K562 (cell line): Measurements from ENCODE around the gene PRSS12.

Experiments
- CBX8 ChIP-seq: fragments of 200-600 bp; sonication (generic); IDR thresholded peaks from 2 replicates; pipeline ENCODE4 v1.6.1; 2012; ENCODE audit warnings: borderline replicate concordance, mixed run types, low read depth, mild to moderate bottlenecking, moderate library complexity, mixed read lengths, low read length, control low read depth, inconsistent platforms; ENCODE audit not compliant: poor library complexity, severe bottlenecking; ENCODE audit errors: extremely low read depth
- FOXK2 ChIP-seq, 2 experiments: fragments of 450-650 bp; IDR thresholded peaks in 1 of 2; conservative IDR thresholded peaks in 1 of 2; 2 replicates each; pipeline ENCODE4 v1.6.1; 2016; ENCODE audit warnings: low read depth in 2 of 2, mild to moderate bottlenecking in 1 of 2
- MAX ChIP-seq: sonication (generic); formaldehyde crosslinking; IDR thresholded peaks from 2 replicates; pipeline ENCODE4 v1.9.0; 2022; ENCODE audit warnings: mild to moderate bottlenecking, missing genetic modification reagents
- RCOR1 ChIP-seq, 2 experiments: IDR thresholded peaks; 2 replicates each; pipeline ENCODE4 v1.6.1; 2012; ENCODE audit warnings: low read depth in 2 of 2, low read length in 2 of 2, borderline replicate concordance in 1 of 2, improper control_type of control experiment in 1 of 2
- TRIM24 ChIP-seq, 2 experiments: fragments of 450-650 bp; IDR thresholded peaks; 2 replicates each; pipeline ENCODE4 v1.6.1; 2016
- ZBTB40 ChIP-seq, 2 experiments: fragments of 450-650 bp in 1 of 2; sonication (generic) in 1 of 2; formaldehyde crosslinking in 1 of 2; IDR thresholded peaks; 2 replicates each; pipeline versions ENCODE4 v1.7.1 to v1.9.0; 2016 to 2022; ENCODE audit warnings: inconsistent platforms in 1 of 2, mild to moderate bottlenecking in 1 of 2, missing genetic modification reagents in 1 of 2
- ZBTB8A ChIP-seq: fragments of 450-650 bp; IDR thresholded peaks from 2 replicates; pipeline ENCODE4 v1.6.1; 2018; ENCODE audit warnings: mild to moderate bottlenecking, moderate library complexity; ENCODE audit not compliant: partially characterized antibody
- ZNF143 ChIP-seq: sonication (generic); formaldehyde crosslinking; IDR thresholded peaks from 2 replicates; pipeline ENCODE4 v1.9.0; 2022; ENCODE audit warnings: mild to moderate bottlenecking, missing genetic modification reagents

GRCh38 chr4:118360106-118360505 is 7.3 kb upstream of the PRSS12 start:
- TF ChIP-seq MAX (CRISPR knock-in tag) = no peak
- TF ChIP-seq ZNF143 (CRISPR knock-in tag) = no peak
- TF ChIP-seq CBX8 = no peak
- no peak for TF ChIP-seq ZBTB8A
- no peak for TF ChIP-seq ZBTB40 (IDR thresholded peaks at IDR 0.05)
- no peak for TF ChIP-seq ZBTB40 (CRISPR knock-in tag; IDR thresholded peaks at IDR 0.05)
- TF ChIP-seq TRIM24 (IDR thresholded peaks at IDR 0.05) = no peak
- TF ChIP-seq RCOR1 (IDR thresholded peaks at IDR 0.05; ENCODE audit: borderline replicate concordance in 1 of 2, low read depth in 2 of 2, low read length in 2 of 2) = no peak
- no peak for TF ChIP-seq FOXK2 (conservative IDR thresholded peaks at IDR 0.05 in 1 of 2, IDR thresholded peaks at IDR 0.05 in 1 of 2; ENCODE audit: low read depth in 2 of 2)
